HepG2 (cell line): ENCODE data around the gene TP53BP2. TPM values are rescaled to one million over a fixed set of nuclear protein-coding genes. Genes with fewer than 3 reads are reported as not detected.

Experiments
- ATAC-seq: fragments of 200-7000 bp; cut with Tn5 transposase; 3 replicates; pipeline ENCODE4 v1.9.1; 2020; ENCODE audit warnings: mild to moderate bottlenecking, moderate library complexity
- BruUV-seq: library from RNA; stranded (reverse); fragments of 400-500 nt; replicated peaks from 2 replicates; lab custom pipeline; 2021; lab: Mats Ljungman, UMichigan
- CTCF ChIA-PET: fragments of 300-600 bp; formaldehyde crosslinking; extraction: SDS; loops from one replicate; lab custom pipeline; 2021; ENCODE audit warnings: low total read pairs, inconsistent platforms, low intra/inter-chr PET ratio; lab: Yijun Ruan, JAX
- POLR2A ChIA-PET: fragments of 350-600 bp; sonication (Branson Sonifier 250); formaldehyde crosslinking; loops from one replicate; lab custom pipeline; 2020; ENCODE audit warnings: antibody characterized with exemption, inconsistent platforms; lab: Yijun Ruan, JAX
- DNase-seq: peaks from one replicate; pipeline ENCODE4 v3.0.0-alpha.2; 2015; ENCODE audit warnings: low spot score
- FAIRE-seq: peaks from 3 replicates; lab custom pipeline; 2011; peaks lifted over from hg19 to GRCh38; lab: Jason Lieb, UNC
- H2AFZ ChIP-seq: one replicate; pipeline ENCODE4 v1.6.1; 2011; ENCODE audit warnings: low read length, inconsistent platforms
- H3K27ac ChIP-seq: fragments of 300-600 bp; 3 replicates; pipeline ENCODE4 v1.8.0; 2011; ENCODE audit warnings: mixed run types, mild to moderate bottlenecking, mixed read lengths, low read length, inconsistent platforms; ENCODE audit not compliant: insufficient read depth; ENCODE audit errors: extremely low read length
- H3K27me3 ChIP-seq, 2 experiments: fragments of 200-600 bp in 1 of 2; 2 replicates in 1 of 2; 3 replicates in 1 of 2; pipeline versions ENCODE4 v1.6.0 to v1.8.0; 2011; ENCODE audit warnings: low read length in 2 of 2, mild to moderate bottlenecking in 2 of 2, moderate library complexity in 2 of 2, inconsistent platforms in 1 of 2; ENCODE audit not compliant: insufficient read depth in 2 of 2, control insufficient read depth in 1 of 2
- H3K36me3 ChIP-seq, 2 experiments: fragments of 200-600 bp in 1 of 2; replicated peaks in 1 of 2; 2 replicates in 1 of 2; 3 replicates in 1 of 2; pipeline versions ENCODE4 v1.5.1 to v1.8.0; 2011; ENCODE audit warnings: low read length in 2 of 2, inconsistent platforms in 1 of 2; ENCODE audit not compliant: insufficient read depth in 2 of 2, control insufficient read depth in 1 of 2
- H3K4me1 ChIP-seq: 2 replicates; pipeline ENCODE4 v1.5.1; 2012; ENCODE audit warnings: low read length, inconsistent platforms; ENCODE audit not compliant: insufficient read depth
- H3K4me2 ChIP-seq: 2 replicates; pipeline ENCODE4 v1.6.0; 2011; ENCODE audit warnings: low read depth, low read length, inconsistent platforms
- H3K4me3 ChIP-seq, 3 experiments: fragments of 200-600 bp in 1 of 3; sonication (generic), shearing (Covaris generic) in 1 of 3; replicated peaks in 1 of 3; 2 replicates each; pipeline ENCODE4 v1.5.1; 2011 to 2016; ENCODE audit warnings: low read length in 3 of 3, inconsistent platforms in 2 of 3, low read depth in 2 of 3, mild to moderate bottlenecking in 2 of 3, control low read depth in 1 of 3, mixed read lengths in 1 of 3; ENCODE audit not compliant: insufficient read depth in 1 of 3
- H3K79me2 ChIP-seq: one replicate; pipeline ENCODE4 v1.6.1; 2011; ENCODE audit warnings: low read length, inconsistent platforms; ENCODE audit not compliant: insufficient read depth
- H3K9ac ChIP-seq: 2 replicates; pipeline ENCODE4 v1.6.0; 2011; ENCODE audit warnings: mild to moderate bottlenecking, low read depth, low read length, inconsistent platforms; ENCODE audit not compliant: insufficient read depth
- H3K9me3 ChIP-seq: 2 replicates; pipeline ENCODE4 v1.5.1; 2012; ENCODE audit warnings: mild to moderate bottlenecking, low read length
- H4K20me1 ChIP-seq: 2 replicates; pipeline ENCODE4 v1.6.0; 2011; ENCODE audit warnings: inconsistent platforms, mild to moderate bottlenecking, low read length, moderate library complexity; ENCODE audit not compliant: insufficient read depth
- GATAD2A ChIP-seq: IDR thresholded peaks from 2 replicates; pipeline ENCODE4 v1.6.1; 2016
- JUNB ChIP-seq: sonication (generic); formaldehyde crosslinking; IDR thresholded peaks from 2 replicates; pipeline ENCODE4 v1.8.0; 2022; ENCODE audit warnings: missing genetic modification reagents, mild to moderate bottlenecking, borderline replicate concordance
- KDM2A ChIP-seq: sonication (generic); formaldehyde crosslinking; IDR thresholded peaks from 2 replicates; pipeline ENCODE4 v1.4.0; 2020; ENCODE audit warnings: low read depth, missing genetic modification reagents, borderline replicate concordance
- KDM5A ChIP-seq: fragments of 200-600 bp; sonication (generic); IDR thresholded peaks from 2 replicates; pipeline ENCODE4 v1.7.0; 2018; ENCODE audit warnings: antibody characterized with exemption, mild to moderate bottlenecking, low read length, borderline replicate concordance
- PLSCR1 ChIP-seq: sonication (generic); formaldehyde crosslinking; IDR thresholded peaks from 2 replicates; pipeline ENCODE4 v1.5.0; 2020; ENCODE audit warnings: missing genetic modification reagents, mild to moderate bottlenecking, borderline replicate concordance
- RNF219 ChIP-seq: sonication (generic); formaldehyde crosslinking; IDR thresholded peaks from 2 replicates; pipeline ENCODE4 v1.5.0; 2020; ENCODE audit warnings: mild to moderate bottlenecking, missing genetic modification reagents
- SETDB1 ChIP-seq: sonication (generic); formaldehyde crosslinking; IDR thresholded peaks from 2 replicates; pipeline ENCODE4 v1.5.1; 2020; ENCODE audit warnings: missing genetic modification reagents, mild to moderate bottlenecking, borderline replicate concordance
- SPEN ChIP-seq: sonication (generic); formaldehyde crosslinking; IDR thresholded peaks from 2 replicates; pipeline ENCODE4 v1.5.1; 2020; ENCODE audit warnings: low read depth, mild to moderate bottlenecking, missing genetic modification reagents
- SRY ChIP-seq: sonication (generic); formaldehyde crosslinking; IDR thresholded peaks from 2 replicates; pipeline ENCODE4 v1.8.0; 2022; ENCODE audit warnings: mild to moderate bottlenecking, missing genetic modification reagents
- THAP7 ChIP-seq: sonication (generic); formaldehyde crosslinking; IDR thresholded peaks from 2 replicates; pipeline ENCODE4 v1.8.1; 2023; ENCODE audit warnings: mild to moderate bottlenecking, missing genetic modification reagents
- U2AF1 ChIP-seq: fragments of 200-400 bp; formaldehyde crosslinking; optimal IDR thresholded peaks from 2 replicates; pipeline ENCODE3; 2017; ENCODE audit warnings: mild to moderate bottlenecking, low read depth, low read length
- ZBTB7B ChIP-seq: sonication (generic); formaldehyde crosslinking; IDR thresholded peaks from 2 replicates; pipeline ENCODE4 v1.4.0; 2020; ENCODE audit warnings: missing genetic modification reagents
- ZNF382 ChIP-seq: sonication (generic); formaldehyde crosslinking; IDR thresholded peaks from 2 replicates; pipeline ENCODE4 v1.5.0; 2020; ENCODE audit warnings: missing genetic modification reagents, mild to moderate bottlenecking, borderline replicate concordance
- ZNF644 ChIP-seq: IDR thresholded peaks from 2 replicates; pipeline ENCODE4 v1.6.1; 2016; ENCODE audit warnings: low read depth
- ZNF841 ChIP-seq: sonication (generic); formaldehyde crosslinking; IDR thresholded peaks from 2 replicates; pipeline ENCODE4 v1.8.1; 2023; ENCODE audit warnings: missing genetic modification reagents, borderline replicate concordance
- ZUFSP ChIP-seq: sonication (generic); formaldehyde crosslinking; IDR thresholded peaks from 2 replicates; pipeline ENCODE4 v1.9.0; 2021; ENCODE audit warnings: missing genetic modification reagents, mild to moderate bottlenecking, borderline replicate concordance
- WGBS: methylation state at CpG from one replicate; pipeline ENCODE4 v1.1.6; 2017; ENCODE audit warnings: low lambda C conversion rate; 5-methylcytosine and 5-hydroxymethylcytosine counted together
- in situ Hi-C: cut with HindIII; loops from 2 replicates; pipeline ENCODE4 v1.10.0; 2017; ENCODE audit warnings: low pct_unique_long_range_greater_than_20kb; ENCODE audit not compliant: extremely low pct_ligation_motif_present
- intact Hi-C: fragments of 100-400 bp; cut with micrococcal nuclease; formaldehyde crosslinking; loops from one replicate; pipeline ENCODE4 v1.10.0; 2022; ENCODE audit not compliant: unreplicated experiment
- polyA plus RNA-seq, 8 experiments: library from polyadenylated mRNA; depleted of rRNA in 3 of 8; stranded (reverse) in 7 of 8; unstranded in 1 of 8; fragments of >200 nt; fragmentation: Illumina TruSeq in 4 of 8; extraction: Trizol in 4 of 8; gene quantifications; 2 replicates each; pipeline versions ENCODE4 v1.2.1 to v1.2.3, GENCODE V29; 2011 to 2016; ENCODE audit warnings: low read depth in 4 of 8, missing spikeins in 1 of 8, mixed read lengths in 1 of 8; ENCODE audit not compliant: insufficient read depth in 1 of 8
- total RNA-seq, 5 experiments: library from RNA; depleted of rRNA; stranded (reverse); fragments of >200 nt; fragmentation: Illumina TruSeq; extraction: Trizol; gene quantifications; 2 replicates each; pipeline ENCODE4 v1.2.3, GENCODE V29; 2016; ENCODE audit warnings: low read depth in 1 of 5
- TF ChIP-seq, protein P1 (sequence below): sonication (generic); formaldehyde crosslinking; IDR thresholded peaks from 2 replicates; pipeline ENCODE4 v1.4.0; 2020; ENCODE audit warnings: mild to moderate bottlenecking, missing genetic modification reagents

TP53BP2 gene
- total and polyA plus RNA-seq, 2 of the 13 experiments (the other 11 are each of a cell fraction or from before 2014, with no cell fraction given), result 10.0 to 14.0 TPM

DNA sequence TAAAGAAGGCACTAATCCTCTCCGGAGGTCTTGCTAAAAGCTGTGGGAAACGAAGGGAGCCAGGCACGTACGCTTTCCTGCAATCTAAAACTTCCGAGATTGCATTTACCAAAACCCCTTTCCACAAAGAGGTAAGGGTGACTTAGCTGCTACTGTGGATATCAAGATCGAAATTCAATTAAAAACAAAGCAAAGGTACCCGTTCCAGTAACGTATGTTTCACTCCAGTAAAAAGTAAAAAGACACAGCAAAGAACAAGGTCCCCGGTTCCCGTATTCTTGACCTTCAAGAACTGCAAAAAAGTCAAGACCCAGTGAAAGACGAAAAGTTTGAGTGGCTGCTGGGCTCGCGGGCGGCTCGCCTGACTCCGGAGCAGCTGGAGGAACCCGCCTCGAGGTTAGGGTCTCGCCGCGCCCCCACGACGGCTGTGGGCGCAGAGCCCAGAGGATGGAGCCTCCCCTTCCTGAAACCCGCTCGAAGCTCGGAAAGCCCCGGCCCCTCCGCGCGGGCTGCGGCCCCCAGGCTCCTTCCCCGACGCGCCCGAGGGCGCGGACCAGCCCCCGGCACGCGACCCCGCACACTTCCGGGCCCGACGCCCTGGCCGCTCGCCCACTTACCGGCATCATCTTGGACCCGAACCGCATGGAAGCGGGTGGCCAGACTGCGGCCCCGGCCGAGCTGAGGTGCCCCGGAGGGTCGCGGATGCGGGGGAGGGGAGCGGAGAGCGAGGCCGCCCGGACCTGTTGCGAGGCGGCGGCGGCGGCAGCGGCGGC lies 524 bp downstream of the TP53BP2 start (continued):
- peak; percentile 42; the same call in 1 of the 2 replicates for TF ChIP-seq SRY

GRCh38 chr1:223844787-223845036 lies 1.0 kb downstream of the TP53BP2 start:
- intact Hi-C loops, result loop anchor here (10.0 kb wide), 2 partner anchors 140 to 490 kb away; partner anchors contain the start of gene NVL
- TF ChIP-seq KDM2A (CRISPR knock-in tag) (no peak), GATAD2A (CRISPR knock-in tag) (0 out of 2 replicates have a peak, but pooled peaks have one; percentile 18), RNF219 (no peak), THAP7 (CRISPR knock-in tag) (no peak), ZNF841 (CRISPR knock-in tag) (no peak), SETDB1 (no peak), SPEN (CRISPR knock-in tag) (no peak), ZNF382 (no peak), ZUFSP (no peak), KDM5A (no peak), ZNF644 (no peak), ZBTB7B (CRISPR knock-in tag) (no peak), U2AF1 (no peak), JUNB (CRISPR knock-in tag) (no peak), PLSCR1 (CRISPR knock-in tag) (no peak)
- TF ChIP-seq, protein P1, sequence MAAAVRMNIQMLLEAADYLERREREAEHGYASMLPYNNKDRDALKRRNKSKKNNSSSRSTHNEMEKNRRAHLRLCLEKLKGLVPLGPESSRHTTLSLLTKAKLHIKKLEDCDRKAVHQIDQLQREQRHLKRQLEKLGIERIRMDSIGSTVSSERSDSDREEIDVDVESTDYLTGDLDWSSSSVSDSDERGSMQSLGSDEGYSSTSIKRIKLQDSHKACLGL (CRISPR knock-in tag), result no peak

More at GRCh38 chr1:223844787-223845036, 1.0 kb downstream of the TP53BP2 start:
- DNase-seq (no peak), ATAC-seq (peak; percentile 26), FAIRE-seq (no peak)
- CTCF ChIA-PET, result no interaction called here
- peak overlapping the region; percentile 88 for H3K9ac ChIP-seq
- BruUV-seq, result no TSS peak
- no peak overlapping the region for H2AFZ ChIP-seq
- H3K27me3 ChIP-seq, result peaks cover 1 to 2% of the 10 kb centered on the region in 2 experiments; a peak in 2 of 5 replicates
- in situ Hi-C loops, result no loop called here
- H4K20me1 ChIP-seq, result peaks cover 5% of the 10 kb centered on the region; the same call in 1 of the 2 replicates
- peak overlapping the region; percentile 81 to 88 (median 86) for H3K4me3 ChIP-seq
- POLR2A ChIA-PET, result interaction anchor here (2.5 to 2.7 kb wide), 2 partner anchors 79 to 137 kb away, joined by 11 to 15 read pairs; no protein-coding TSS in a partner anchor
- peak overlapping the region; percentile 93 for H3K27ac ChIP-seq
- H3K79me2 ChIP-seq, result peaks cover 48% of the 10 kb centered on the region
- H3K4me2 ChIP-seq, result peak overlapping the region; percentile 81
- no peaks in the 10 kb centered on the region for H3K36me3 ChIP-seq
- H3K9me3 ChIP-seq, result no peaks in the 10 kb centered on the region
- 0% methylated on average over 9 of the region's 9 CpGs for WGBS
- H3K4me1 ChIP-seq, result peaks cover 28% of the 10 kb centered on the region
